H1 (cell line): ENCODE results near the gene PRRT4. TPM values are rescaled to one million over a fixed set of nuclear protein-coding genes. Genes with fewer than 3 reads are reported as not detected.

Experiments
- CTCF ChIA-PET: fragments of 300-600 bp; sonication (Branson Sonifier 250); formaldehyde crosslinking; loops from one replicate; lab custom pipeline; 2021; ENCODE audit not compliant: partially characterized antibody; lab: Charles Lee
- POLR2A ChIA-PET: fragments of 300-600 bp; sonication (Branson Sonifier 250); formaldehyde crosslinking; loops from one replicate; lab custom pipeline; 2021; ENCODE audit warnings: inconsistent platforms; ENCODE audit not compliant: partially characterized antibody; lab: Charles Lee
- DNase-seq, 2 experiments: peaks; one replicate each; pipeline versions ENCODE4 v3.0.0 to v3.0.0-alpha.2; 2010 to 2022; ENCODE audit warnings: low spot score in 2 of 2, low read depth in 1 of 2, mixed read lengths in 1 of 2
- FAIRE-seq: peaks from 2 replicates; lab custom pipeline; 2011; peaks lifted over from hg19 to GRCh38; lab: Jason Lieb, UNC
- H2AFZ ChIP-seq: 2 replicates; pipeline ENCODE4 v1.8.1; 2012; ENCODE audit warnings: low read length, inconsistent platforms
- H2AK5ac ChIP-seq: 2 replicates; pipeline ENCODE4 v1.6.1; 2013; ENCODE audit warnings: low read depth, low read length
- H2BK120ac ChIP-seq: replicated peaks from 2 replicates; pipeline ENCODE3; 2013; ENCODE audit warnings: low read depth, low read length, inconsistent platforms
- H2BK12ac ChIP-seq: 2 replicates; pipeline ENCODE4 v1.6.1; 2013; ENCODE audit warnings: low read depth, low read length
- H2BK15ac ChIP-seq: 2 replicates; pipeline ENCODE4 v1.6.1; 2013; ENCODE audit warnings: low read length
- H2BK20ac ChIP-seq: 2 replicates; pipeline ENCODE4 v1.6.1; 2013; ENCODE audit warnings: low read length
- H2BK5ac ChIP-seq: 2 replicates; pipeline ENCODE4 v1.6.1; 2013; ENCODE audit warnings: low read depth, low read length
- H3K14ac ChIP-seq: 2 replicates; pipeline ENCODE4 v1.6.1; 2013; ENCODE audit warnings: inconsistent platforms; ENCODE audit not compliant: insufficient read length
- H3K18ac ChIP-seq: 2 replicates; pipeline ENCODE4 v1.6.1; 2013; ENCODE audit warnings: low read length; ENCODE audit errors: extremely low read depth
- H3K23ac ChIP-seq: 2 replicates; pipeline ENCODE4 v1.6.1; 2013; ENCODE audit warnings: inconsistent platforms; ENCODE audit not compliant: insufficient read length
- H3K23me2 ChIP-seq: 2 replicates; pipeline ENCODE4 v1.6.1; 2013; ENCODE audit warnings: low read depth, low read length
- H3K27ac ChIP-seq: 2 replicates; pipeline ENCODE4 v1.6.1; 2011; ENCODE audit warnings: low read depth, low read length, inconsistent platforms
- H3K27me3 ChIP-seq, 4 experiments: replicated peaks in 1 of 4; 1 replicate in 1 of 4; 2 replicates in 3 of 4; pipeline versions ENCODE4 v1.6.1 to v1.8.1; 2011 to 2013; ENCODE audit warnings: low read length in 3 of 4, mild to moderate bottlenecking in 3 of 4, inconsistent platforms in 2 of 4, mixed read lengths in 2 of 4, moderate library complexity in 1 of 4; ENCODE audit not compliant: control insufficient read depth in 3 of 4, insufficient read depth in 3 of 4; ENCODE audit errors: extremely low read depth in 1 of 4
- H3K36me3 ChIP-seq, 4 experiments: 2 replicates each; pipeline versions ENCODE4 v1.6.1 to v1.8.1; 2011 to 2013; ENCODE audit warnings: mild to moderate bottlenecking in 4 of 4, low read length in 3 of 4, moderate library complexity in 2 of 4, control low read depth in 1 of 4, inconsistent platforms in 1 of 4; ENCODE audit not compliant: insufficient read depth in 4 of 4, control insufficient read depth in 2 of 4
- H3K4ac ChIP-seq: replicated peaks from 2 replicates; pipeline ENCODE3; 2013; ENCODE audit warnings: low read length, low read depth, mixed read lengths, inconsistent platforms; ENCODE audit not compliant: insufficient read length
- H3K4me1 ChIP-seq, 4 experiments: replicated peaks in 1 of 4; 1 replicate in 1 of 4; 2 replicates in 3 of 4; pipeline versions ENCODE4 v1.6.1 to v1.8.1; 2011 to 2013; ENCODE audit warnings: low read length in 3 of 4, inconsistent platforms in 2 of 4, mixed read lengths in 1 of 4; ENCODE audit not compliant: insufficient read depth in 4 of 4, control insufficient read depth in 3 of 4
- H3K4me2 ChIP-seq, 2 experiments: 2 replicates each; pipeline versions ENCODE4 v1.6.1 to v1.8.1; 2011 to 2013; ENCODE audit warnings: low read depth in 2 of 2, low read length in 2 of 2, control low read depth in 1 of 2, inconsistent platforms in 1 of 2, mild to moderate bottlenecking in 1 of 2; ENCODE audit not compliant: insufficient read depth in 1 of 2
- H3K4me3 ChIP-seq, 4 experiments: fragments of 200-600, 300-600 bp in 1 of 4; sonication (generic), shearing (Covaris generic), sonication (Bioruptor Twin) in 1 of 4; 2 replicates each; pipeline versions ENCODE4 v1.5.1 to v1.8.1; 2011 to 2016; ENCODE audit warnings: low read length in 4 of 4, low read depth in 3 of 4, control low read depth in 2 of 4, inconsistent platforms in 2 of 4, mild to moderate bottlenecking in 2 of 4, mixed read lengths in 1 of 4, moderate library complexity in 1 of 4; ENCODE audit not compliant: insufficient read depth in 2 of 4; ENCODE audit errors: extremely low read depth in 1 of 4
- H3K56ac ChIP-seq: replicated peaks from 2 replicates; pipeline ENCODE3; 2013; ENCODE audit warnings: low read depth, mild to moderate bottlenecking, mixed read lengths, low read length, inconsistent platforms; ENCODE audit not compliant: insufficient read length
- H3K79me1 ChIP-seq: 2 replicates; pipeline ENCODE4 v1.6.1; 2013; ENCODE audit warnings: low read depth, low read length, control low read depth
- H3K79me2 ChIP-seq, 2 experiments: 2 replicates each; pipeline versions ENCODE4 v1.6.1 to v1.8.1; 2012 to 2013; ENCODE audit warnings: low read length in 2 of 2, mild to moderate bottlenecking in 2 of 2, inconsistent platforms in 1 of 2; ENCODE audit not compliant: insufficient read depth in 2 of 2, control insufficient read depth in 1 of 2
- H3K9ac ChIP-seq, 4 experiments: replicated peaks in 1 of 4; 1 replicate in 1 of 4; 2 replicates in 3 of 4; pipeline versions ENCODE4 v1.6.1 to v1.8.1; 2011 to 2013; ENCODE audit warnings: low read depth in 3 of 4, low read length in 3 of 4, control low read depth in 2 of 4, mild to moderate bottlenecking in 2 of 4, moderate library complexity in 2 of 4, inconsistent platforms in 1 of 4; ENCODE audit errors: extremely low read depth in 1 of 4
- H3K9me3 ChIP-seq, 2 experiments: 2 replicates each; pipeline versions ENCODE4 v1.6.1 to v1.8.1; 2012 to 2013; ENCODE audit warnings: mild to moderate bottlenecking in 2 of 2, moderate library complexity in 2 of 2, control low read depth in 1 of 2, inconsistent platforms in 1 of 2, low read depth in 1 of 2, low read length in 1 of 2, mixed read lengths in 1 of 2; ENCODE audit not compliant: insufficient read depth in 2 of 2
- H4K20me1 ChIP-seq, 2 experiments: replicated peaks in 1 of 2; 2 replicates each; pipeline versions ENCODE3 to v1.8.1; 2011 to 2013; ENCODE audit warnings: inconsistent platforms in 2 of 2, low read length in 2 of 2, mild to moderate bottlenecking in 1 of 2; ENCODE audit not compliant: insufficient read depth in 2 of 2, control insufficient read depth in 1 of 2
- H4K5ac ChIP-seq: 2 replicates; pipeline ENCODE4 v1.6.1; 2013; ENCODE audit warnings: low read length, low read depth, mixed read lengths, inconsistent platforms; ENCODE audit not compliant: insufficient read length
- H4K8ac ChIP-seq: 2 replicates; pipeline ENCODE4 v1.8.0; 2013; ENCODE audit warnings: mild to moderate bottlenecking, moderate library complexity, low read length, inconsistent platforms; ENCODE audit not compliant: insufficient read depth; ENCODE audit errors: extremely low read depth
- H4K91ac ChIP-seq: replicated peaks from 2 replicates; pipeline ENCODE3; 2013; ENCODE audit warnings: low read length, mixed read lengths, inconsistent platforms; ENCODE audit not compliant: insufficient read length
- CBX5 ChIP-seq: fragments of 300-800, 300-1000 bp; sonication (generic); IDR thresholded peaks from 2 replicates; pipeline ENCODE4 v1.7.1; 2016; ENCODE audit warnings: antibody characterized with exemption, low read length, low read depth
- EP300 ChIP-seq, 2 experiments: IDR thresholded peaks; 1 replicate in 1 of 2; 2 replicates in 1 of 2; pipeline ENCODE4 v1.6.1; 2011 to 2012; ENCODE audit warnings: low read depth in 2 of 2, low read length in 2 of 2, mild to moderate bottlenecking in 2 of 2, borderline replicate concordance in 1 of 2, inconsistent platforms in 1 of 2, moderate library complexity in 1 of 2
- EZH2 ChIP-seq: fragments of 200-600 bp; sonication (generic); IDR thresholded peaks from 2 replicates; pipeline ENCODE4 v1.7.1; 2012; ENCODE audit warnings: low read depth, mild to moderate bottlenecking, moderate library complexity, low read length, inconsistent platforms; ENCODE audit not compliant: severe bottlenecking
- HDAC2 ChIP-seq, 2 experiments: fragments of 300-600 bp in 1 of 2; sonication (generic) in 1 of 2; IDR thresholded peaks; 2 replicates each; pipeline ENCODE4 v1.6.1; 2011 to 2012; ENCODE audit warnings: low read depth in 2 of 2, low read length in 2 of 2, mild to moderate bottlenecking in 2 of 2, moderate library complexity in 2 of 2, borderline replicate concordance in 1 of 2, inconsistent platforms in 1 of 2
- JUND ChIP-seq: IDR thresholded peaks from 2 replicates; pipeline ENCODE4 v1.6.1; 2011; ENCODE audit warnings: mild to moderate bottlenecking, improper control_type of control experiment, low read length
- NRF1 ChIP-seq: IDR thresholded peaks from 2 replicates; pipeline ENCODE4 v1.6.1; 2011; ENCODE audit warnings: mild to moderate bottlenecking, low read depth, low read length, improper control_type of control experiment
- TBP ChIP-seq: IDR thresholded peaks from 2 replicates; pipeline ENCODE4 v1.6.1; 2011; ENCODE audit warnings: low read depth, low read length, improper control_type of control experiment
- TEAD4 ChIP-seq: IDR thresholded peaks from 2 replicates; pipeline ENCODE4 v1.6.1; 2012; ENCODE audit warnings: low read depth, low read length, inconsistent platforms, mixed read lengths
- YY1 ChIP-seq: IDR thresholded peaks from 2 replicates; pipeline ENCODE4 v1.6.1; 2011; ENCODE audit warnings: low read depth, mild to moderate bottlenecking, low read length
- ZNF274 ChIP-seq: IDR thresholded peaks from 2 replicates; pipeline ENCODE4 v1.7.0; 2012; ENCODE audit warnings: low read length, borderline replicate concordance; ENCODE audit errors: extremely low read depth
- WGBS, 2 experiments: shearing (Covaris generic) in 1 of 2; methylation state at CpG; one replicate each; pipeline versions ENCODE4 v1.1.6 to v1.1.7; 2013 to 2015; ENCODE audit warnings: low lambda C conversion rate in 2 of 2, mixed read lengths in 2 of 2, inconsistent platforms in 1 of 2, low coverage in 1 of 2, missing lambda C conversion rate in 1 of 2; ENCODE audit not compliant: insufficient replicate concordance in 2 of 2, insufficient coverage in 1 of 2, insufficient read length in 1 of 2; ENCODE audit errors: extremely low coverage in 1 of 2, missing lambda C conversion rate in 1 of 2; 5-methylcytosine and 5-hydroxymethylcytosine counted together
- polyA plus RNA-seq, 7 experiments: library from polyadenylated mRNA; depleted of rRNA in 3 of 7; stranded (reverse) in 5 of 7; unstranded in 2 of 7; fragments of >200 nt in 5 of 7; fragments of 200-250 nt in 2 of 7; gene quantifications; 1 replicate in 5 of 7; 2 replicates in 1 of 7; 4 replicates in 1 of 7; pipeline versions ENCODE4 v1.2.1 to v1.2.3, GENCODE V29; 2011 to 2013; ENCODE audit warnings: missing spikeins in 2 of 7, mixed read lengths in 2 of 7
- total RNA-seq: library from RNA; stranded (reverse); fragmentation: NEBNext Ultra II Directional; extraction: Animal tissue kit (Norgen Biotek cat#: 25700); gene quantifications from 2 replicates; pipeline ENCODE4 v1.2.1, GENCODE V29; 2021
- TF ChIP-seq, protein P1 (sequence below): IDR thresholded peaks from 2 replicates; pipeline ENCODE4 v1.6.1; 2011; ENCODE audit warnings: low read depth, mild to moderate bottlenecking, low read length; ENCODE audit not compliant: insufficient read depth

Gene PRRT4
- total and polyA plus RNA-seq, 2 of the 8 experiments (the other 6 are each of a cell fraction or from before 2014, with no cell fraction given) = 0.34 to 1.0 TPM

DNA sequence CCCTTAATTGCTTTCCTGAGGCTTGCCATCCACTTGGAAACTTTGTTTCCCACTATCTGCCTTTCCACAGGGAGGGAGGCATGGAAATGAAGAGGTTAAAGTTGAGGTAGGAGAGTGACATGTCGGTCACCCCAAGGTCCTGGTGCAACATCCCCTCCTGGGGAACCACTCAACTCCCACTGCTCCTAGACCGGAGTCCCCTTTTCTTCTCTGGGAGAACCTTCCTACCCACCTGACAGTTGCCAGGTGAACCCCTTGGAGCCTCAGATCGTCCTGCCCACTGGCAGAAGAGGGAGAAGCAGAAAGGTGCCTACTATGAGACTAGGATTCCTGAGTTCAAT is 26.6 kb upstream of the PRRT4 start:
- POLR2A ChIA-PET = interaction anchor here (0.8 to 2.1 kb wide), 6 partner anchors 10 to 44 kb away, joined by 3 to 11 read pairs (median 4); partner anchors contain the start of gene RBM28
- no peak overlapping the region for H3K14ac ChIP-seq

More for the DNA sequence above, 26.6 kb upstream of the PRRT4 start:
- no peak overlapping the region for H2BK20ac ChIP-seq
- H3K23me2 ChIP-seq = no peaks in the 10 kb centered on the region; the same call in 1 of the 2 replicates
- H2BK15ac ChIP-seq = no peak overlapping the region
- CTCF ChIA-PET = interaction anchor here (0.7 to 19.2 kb wide), 18 partner anchors 8 to 87 kb away, joined by 3 to 345 read pairs (median 8); partner anchors contain the start of genes IMPDH1, METTL2B, PRRT4 and RBM28
- H3K18ac ChIP-seq = no peak overlapping the region
- H3K23ac ChIP-seq = no peak overlapping the region
- peaks cover 0 to 11% (median 9%) of the 10 kb centered on the region in 4 experiments; a peak in 6 of 7 replicates for H3K4me1 ChIP-seq
- DNase-seq (no peak), FAIRE-seq (no peak)
- no peak overlapping the region for H3K9ac ChIP-seq
- no peaks in the 10 kb centered on the region for H3K9me3 ChIP-seq
- no peaks in the 10 kb centered on the region for H3K36me3 ChIP-seq
- no peak overlapping the region for H2BK5ac ChIP-seq
- H3K4me3 ChIP-seq = no peak overlapping the region
- H3K27ac ChIP-seq = no peak overlapping the region
- no peaks in the 10 kb centered on the region for H3K79me2 ChIP-seq
- no peak overlapping the region for H3K4ac ChIP-seq
- TF ChIP-seq YY1 (no peak), EP300 (IDR thresholded peaks at IDR 0.05; ENCODE audit: borderline replicate concordance in 1 of 2, low read depth in 2 of 2, low read length in 2 of 2) (no peak), NRF1 (no peak), ZNF274 (no peak), TEAD4 (no peak), CBX5 (no peak), TBP (no peak), JUND (no peak), HDAC2 (IDR thresholded peaks at IDR 0.05; ENCODE audit: borderline replicate concordance in 1 of 2, low read depth in 2 of 2, low read length in 2 of 2) (no peak), EZH2 (no peak)
- TF ChIP-seq, protein P1, sequence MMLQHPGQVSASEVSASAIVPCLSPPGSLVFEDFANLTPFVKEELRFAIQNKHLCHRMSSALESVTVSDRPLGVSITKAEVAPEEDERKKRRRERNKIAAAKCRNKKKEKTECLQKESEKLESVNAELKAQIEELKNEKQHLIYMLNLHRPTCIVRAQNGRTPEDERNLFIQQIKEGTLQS = no peak
- 0 out of 2 replicates have a peak overlapping the region, but pooled peaks have one; percentile 46 for H2AFZ ChIP-seq
- H2BK120ac ChIP-seq = no peak overlapping the region
- H3K56ac ChIP-seq = no peak overlapping the region
- H4K91ac ChIP-seq = no peak overlapping the region
- no peak overlapping the region for H3K4me2 ChIP-seq
- H4K20me1 ChIP-seq = no peaks in the 10 kb centered on the region
- WGBS, 2 experiments = 56% methylated on average over 3 of the region's 3 CpGs; no CpG with 5 or more reads in 1 of the 2 experiments
- H4K8ac ChIP-seq = no peak overlapping the region
- H4K5ac ChIP-seq = no peak overlapping the region
- no peaks in the 10 kb centered on the region for H3K79me1 ChIP-seq
- peaks cover 0 to 6% (median 0%) of the 10 kb centered on the region in 4 experiments; a peak in 2 of 7 replicates for H3K27me3 ChIP-seq
- no peak overlapping the region for H2AK5ac ChIP-seq
- H2BK12ac ChIP-seq = peak overlapping the region; percentile 22; the same call in 1 of the 2 replicates
